Suprapubic skin (tissue), 4 donors: ENCODE data around the gene STAT1. TPM values are rescaled to one million over a fixed set of nuclear protein-coding genes. Genes with fewer than 3 reads are reported as not detected.
"Not testable (repeated sequence)": the region's sequence is repeated elsewhere in the genome, so short reads cannot be mapped to it uniquely, and the experiment has no call there.

Experiments
- DNase-seq, 2 donors: peaks; one replicate each; pipeline ENCODE4 v3.0.0-alpha.2; 2019; ENCODE audit warnings: low spot score in 2 of 2
- H3K27ac ChIP-seq: fragments of 200-600 bp; sonication (generic); one replicate; pipeline ENCODE4 v1.5.1; 2019
- H3K27me3 ChIP-seq: fragments of 200-600 bp; sonication (generic); one replicate; pipeline ENCODE4 v1.5.1; 2019
- H3K36me3 ChIP-seq: fragments of 200-600 bp; sonication (generic); one replicate; pipeline ENCODE4 v1.5.1; 2019
- H3K4me1 ChIP-seq: fragments of 200-600 bp; sonication (generic); one replicate; pipeline ENCODE4 v1.5.1; 2019
- H3K4me3 ChIP-seq: fragments of 200-600 bp; sonication (generic); one replicate; pipeline ENCODE4 v1.5.1; 2019; ENCODE audit warnings: mild to moderate bottlenecking
- H3K9me3 ChIP-seq: fragments of 200-600 bp; sonication (generic); one replicate; pipeline ENCODE4 v1.5.1; 2019
- EP300 ChIP-seq: sonication (generic); formaldehyde crosslinking; IDR thresholded peaks from one replicate; pipeline ENCODE4 v1.6.1; 2017; ENCODE audit warnings: antibody characterized with exemption
- POLR2A ChIP-seq, 2 donors: fragments of 450-650 bp; IDR thresholded peaks; one replicate each; pipeline ENCODE4 v1.6.1; 2017; ENCODE audit warnings: antibody characterized with exemption in 2 of 2, mild to moderate bottlenecking in 2 of 2, moderate library complexity in 2 of 2
- POLR2AphosphoS5 ChIP-seq, 3 donors: sonication (generic); formaldehyde crosslinking; IDR thresholded peaks; one replicate each; pipeline ENCODE4 v1.6.1; 2017; ENCODE audit warnings: antibody characterized with exemption in 3 of 3
- WGBS: methylation state at CpG from one replicate; pipeline ENCODE4 v1.1.5; 2018; 5-methylcytosine and 5-hydroxymethylcytosine counted together
- total RNA-seq, 4 donors: library from RNA; depleted of rRNA; stranded (reverse); fragments of >200 nt; gene quantifications; one replicate each; pipeline ENCODE4 v1.1.0, GENCODE V29; 2016
- TF ChIP-seq, protein P1 (sequence below), 2 donors: fragments of 200-600 bp in 1 of 2; fragments of 450-650 bp in 1 of 2; sonication (generic) in 1 of 2; IDR thresholded peaks; one replicate each; pipeline ENCODE4 v1.5.1; 2016 to 2019; ENCODE audit warnings: antibody characterized with exemption in 2 of 2, mild to moderate bottlenecking in 1 of 2, moderate library complexity in 1 of 2

The STAT1 gene
- total RNA-seq, 4 donors from 2014 or later: 33.5 to 60.7 (median 37.6) TPM

DNA sequence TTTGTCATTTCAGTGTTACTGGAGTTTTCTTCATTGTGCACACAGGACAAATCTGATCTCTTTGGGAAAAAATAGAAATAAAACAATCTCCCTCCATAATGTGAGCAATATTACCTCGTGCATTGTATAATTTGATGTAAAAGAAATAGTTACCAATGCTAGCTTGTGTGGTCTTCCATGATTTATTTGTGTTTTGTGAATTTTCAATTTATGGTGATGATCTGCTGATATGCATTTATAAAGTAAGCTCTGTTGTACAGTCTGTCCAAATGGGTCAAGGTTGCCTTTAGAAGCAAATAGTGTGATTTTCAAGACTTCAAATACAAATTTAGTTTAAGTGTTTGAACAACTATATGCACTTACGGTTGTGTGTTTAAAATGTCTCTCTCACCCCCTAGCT is 50.9 kb downstream of the STAT1 start:
- H3K4me1 ChIP-seq: no peaks in the 10 kb centered on the region
- no peak overlapping the region for H3K4me3 ChIP-seq
- DNase-seq: no peak
- H3K9me3 ChIP-seq: no peaks in the 10 kb centered on the region
- no peaks in the 10 kb centered on the region for H3K27me3 ChIP-seq
- whole genome bisulfite sequencing: 88% methylated on average over 2 of the region's 2 CpGs
- no peak overlapping the region for H3K27ac ChIP-seq
- H3K36me3 ChIP-seq: peaks cover 48% of the 10 kb centered on the region
- no peak for TF ChIP-seq POLR2AphosphoS5 (IDR thresholded peaks at IDR 0.05)

DNA sequence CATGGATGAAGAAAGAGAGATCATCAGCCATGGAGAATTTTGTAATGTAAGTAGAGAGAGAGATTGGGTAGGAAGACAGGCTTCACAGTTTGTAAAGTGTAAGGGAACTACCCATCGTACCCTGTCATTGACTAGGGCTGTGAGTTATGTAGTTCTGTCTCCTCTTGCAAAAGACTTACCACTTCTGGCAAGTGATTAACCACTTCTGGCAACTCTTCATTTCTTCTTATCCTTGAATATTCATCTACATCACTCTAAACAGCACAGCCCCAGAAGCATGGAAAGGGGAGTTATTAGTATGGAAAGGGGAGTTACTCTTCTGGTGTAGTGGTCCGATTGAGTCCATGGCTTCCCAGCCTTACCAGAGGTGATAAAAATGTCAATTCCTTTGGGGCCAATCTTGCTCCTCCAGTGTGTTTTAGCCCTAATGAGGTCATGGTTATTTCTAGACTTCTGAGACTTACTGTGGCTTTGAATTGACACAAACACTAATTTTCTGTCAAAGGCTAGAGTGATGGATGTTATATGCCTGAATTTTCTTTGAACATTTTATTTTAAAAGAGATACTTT is 52.0 kb downstream of the STAT1 start:
- WGBS: 48% methylated on average over 2 of the region's 2 CpGs
- Histone ChIP-seq H3K4me1 (no peaks in the 10 kb centered on the region), H3K9me3 (no peaks in the 10 kb centered on the region), H3K27ac (no peak overlapping the region), H3K4me3 (no peak overlapping the region), H3K36me3 (peaks cover 40% of the 10 kb centered on the region), H3K27me3 (no peaks in the 10 kb centered on the region)
- DNase-seq: no peak
- no peak for TF ChIP-seq POLR2A (IDR thresholded peaks at IDR 0.05)
- no peak for TF ChIP-seq POLR2AphosphoS5 (IDR thresholded peaks at IDR 0.05)
- no peak for TF ChIP-seq EP300
- TF ChIP-seq, protein P1, sequence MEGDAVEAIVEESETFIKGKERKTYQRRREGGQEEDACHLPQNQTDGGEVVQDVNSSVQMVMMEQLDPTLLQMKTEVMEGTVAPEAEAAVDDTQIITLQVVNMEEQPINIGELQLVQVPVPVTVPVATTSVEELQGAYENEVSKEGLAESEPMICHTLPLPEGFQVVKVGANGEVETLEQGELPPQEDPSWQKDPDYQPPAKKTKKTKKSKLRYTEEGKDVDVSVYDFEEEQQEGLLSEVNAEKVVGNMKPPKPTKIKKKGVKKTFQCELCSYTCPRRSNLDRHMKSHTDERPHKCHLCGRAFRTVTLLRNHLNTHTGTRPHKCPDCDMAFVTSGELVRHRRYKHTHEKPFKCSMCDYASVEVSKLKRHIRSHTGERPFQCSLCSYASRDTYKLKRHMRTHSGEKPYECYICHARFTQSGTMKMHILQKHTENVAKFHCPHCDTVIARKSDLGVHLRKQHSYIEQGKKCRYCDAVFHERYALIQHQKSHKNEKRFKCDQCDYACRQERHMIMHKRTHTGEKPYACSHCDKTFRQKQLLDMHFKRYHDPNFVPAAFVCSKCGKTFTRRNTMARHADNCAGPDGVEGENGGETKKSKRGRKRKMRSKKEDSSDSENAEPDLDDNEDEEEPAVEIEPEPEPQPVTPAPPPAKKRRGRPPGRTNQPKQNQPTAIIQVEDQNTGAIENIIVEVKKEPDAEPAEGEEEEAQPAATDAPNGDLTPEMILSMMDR (IDR thresholded peaks at IDR 0.05): no peak

DNA sequence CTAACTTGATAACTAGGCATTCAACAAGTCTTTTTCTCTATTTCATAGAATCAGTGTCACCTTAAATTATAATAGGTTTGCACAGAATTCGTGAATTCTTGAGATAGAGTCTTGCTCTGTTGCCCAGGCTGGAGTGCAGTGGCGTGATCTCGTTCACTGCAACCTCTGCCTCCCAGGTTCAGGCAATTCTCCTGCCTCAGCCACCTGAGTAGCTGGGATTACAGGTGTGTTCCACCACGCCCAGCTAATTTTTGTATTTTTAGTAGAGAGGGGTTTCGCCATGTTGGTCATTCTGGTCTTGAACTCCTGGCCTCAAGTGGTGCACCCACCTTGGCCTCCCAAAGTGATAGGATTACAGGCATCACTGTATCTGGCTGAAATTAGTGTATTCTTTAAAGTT is 52.9 kb downstream of the STAT1 start:
- H3K36me3 ChIP-seq: peaks cover 35% of the 10 kb centered on the region
- H3K9me3 ChIP-seq, H3K4me3 ChIP-seq, DNase-seq, H3K4me1 ChIP-seq, H3K27ac ChIP-seq, H3K27me3 ChIP-seq: not testable (repeated sequence)
- 96% methylated on average over 5 of the region's 5 CpGs for WGBS

DNA sequence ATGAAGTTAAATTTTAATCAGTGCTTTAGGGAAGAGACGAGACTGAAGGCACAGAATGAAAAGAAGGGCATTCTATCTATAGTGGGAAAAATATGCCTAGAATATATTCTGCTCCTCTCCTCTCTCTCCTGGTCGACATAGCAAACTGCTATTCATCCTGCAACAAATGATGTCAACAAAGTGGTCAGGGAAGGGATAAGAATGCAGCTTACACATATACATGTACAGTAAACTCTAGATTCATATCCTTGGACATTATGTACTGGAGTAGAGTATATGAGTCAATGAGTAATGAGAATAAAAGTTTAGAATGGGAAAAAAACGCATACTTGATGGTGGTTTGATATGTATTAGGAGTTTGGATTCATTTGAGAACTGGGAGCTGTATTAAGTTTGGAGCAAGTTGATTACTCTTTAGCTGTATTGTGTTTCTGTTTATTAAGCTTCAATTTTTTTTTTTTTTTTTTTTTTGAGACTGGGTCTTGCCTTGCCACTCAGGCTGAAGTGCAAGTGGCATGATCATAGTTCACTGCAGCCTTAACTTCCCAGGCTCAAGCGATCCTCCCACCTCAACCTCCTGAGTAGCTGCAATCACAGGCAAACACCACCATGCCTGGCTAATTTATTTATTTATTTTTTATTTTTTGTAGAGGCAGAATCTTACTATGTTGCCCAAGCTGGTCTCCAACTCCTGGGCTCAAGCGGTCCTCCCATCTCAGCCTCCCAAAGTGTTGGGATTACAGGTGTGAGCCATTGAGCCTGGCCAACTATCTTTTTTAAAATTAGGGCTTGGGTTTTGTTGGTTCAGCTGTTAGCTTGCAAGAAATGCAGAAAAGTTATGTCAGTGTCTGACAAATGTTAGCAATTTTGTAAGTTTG is 53.8 kb downstream of the STAT1 start:
- TF ChIP-seq, protein P1 (IDR thresholded peaks at IDR 0.05): no peak
- TF ChIP-seq POLR2A (IDR thresholded peaks at IDR 0.05) (no peak), POLR2AphosphoS5 (IDR thresholded peaks at IDR 0.05) (no peak), EP300 (no peak)
- H3K27ac ChIP-seq: no peak overlapping the region
- peaks cover 5% of the 10 kb centered on the region for H3K9me3 ChIP-seq
- no peaks in the 10 kb centered on the region for H3K4me1 ChIP-seq
- peaks cover 25% of the 10 kb centered on the region for H3K36me3 ChIP-seq
- H3K27me3 ChIP-seq: no peaks in the 10 kb centered on the region
- no peak overlapping the region for H3K4me3 ChIP-seq
- no peak for DNase-seq
- 83% methylated on average over 5 of the region's 5 CpGs for WGBS

DNA sequence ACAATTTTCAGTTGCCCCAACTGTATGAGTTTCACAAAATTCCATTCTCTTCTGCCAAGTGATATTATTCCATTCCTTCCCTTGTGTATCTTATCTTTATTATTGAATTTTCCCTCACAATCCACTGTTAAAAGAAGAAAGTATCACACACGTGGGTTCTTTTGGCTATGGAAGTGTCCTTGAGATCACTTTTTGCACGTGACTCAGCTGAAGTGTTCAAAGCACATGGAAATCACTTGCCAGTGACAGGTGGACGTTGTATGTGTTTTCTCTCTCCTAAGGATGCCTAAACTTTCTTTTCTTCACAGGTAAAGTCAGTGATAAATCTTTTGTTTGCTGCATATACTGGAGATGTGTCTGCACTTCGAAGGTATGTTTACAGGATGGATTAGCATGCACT is 60.7 kb downstream of the STAT1 start:
- H3K27me3 ChIP-seq: no peaks in the 10 kb centered on the region
- WGBS: 68% methylated on average over 4 of the region's 4 CpGs
- no peak overlapping the region for H3K4me3 ChIP-seq
- DNase-seq: no peak
- H3K36me3 ChIP-seq: no peaks in the 10 kb centered on the region
- TF ChIP-seq POLR2A (IDR thresholded peaks at IDR 0.05) (no peak), EP300 (no peak), POLR2AphosphoS5 (IDR thresholded peaks at IDR 0.05) (no peak)
- TF ChIP-seq, protein P1 (IDR thresholded peaks at IDR 0.05): no peak
- peaks cover 11% of the 10 kb centered on the region for H3K4me1 ChIP-seq
- peaks cover 5% of the 10 kb centered on the region for H3K9me3 ChIP-seq
- no peak overlapping the region for H3K27ac ChIP-seq

DNA sequence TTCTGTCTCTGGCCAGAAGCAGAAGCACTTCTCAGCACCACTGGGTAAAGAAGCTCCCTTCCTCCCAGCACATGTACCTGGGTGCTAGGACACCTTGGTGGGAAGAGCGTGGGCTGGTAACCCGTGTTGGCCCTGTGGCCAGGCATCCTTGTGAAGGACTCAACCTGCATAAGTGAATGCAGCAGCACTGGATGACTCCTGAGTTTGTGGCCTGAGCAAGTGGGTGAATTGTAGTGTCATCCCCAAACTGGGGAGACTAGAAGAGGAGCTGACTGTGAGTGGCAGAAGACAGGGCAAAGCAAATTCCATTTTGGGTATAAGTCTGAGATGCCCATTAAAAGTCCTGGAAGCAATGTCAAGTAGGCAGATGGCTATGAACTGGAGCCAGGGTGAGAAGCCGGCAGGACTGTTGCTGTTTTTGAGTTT is 63.4 kb downstream of the STAT1 start:
- TF ChIP-seq EP300: no peak
- no peak for TF ChIP-seq POLR2A (IDR thresholded peaks at IDR 0.05)
- TF ChIP-seq, protein P1 (IDR thresholded peaks at IDR 0.05): no peak
- no peak for TF ChIP-seq POLR2AphosphoS5 (IDR thresholded peaks at IDR 0.05)
- no peak overlapping the region for H3K27ac ChIP-seq
- H3K36me3 ChIP-seq: no peaks in the 10 kb centered on the region
- H3K27me3 ChIP-seq: no peaks in the 10 kb centered on the region
- no peak overlapping the region for H3K4me3 ChIP-seq
- peaks cover 26% of the 10 kb centered on the region for H3K4me1 ChIP-seq
- WGBS: 88% methylated on average over 3 of the region's 3 CpGs
- H3K9me3 ChIP-seq: no peaks in the 10 kb centered on the region
- DNase-seq: no peak
